HEK293 (cell line): ENCODE results near the gene THUMPD2.

Experiments
- CTCF ChIA-PET: fragments of 350-600 bp; formaldehyde crosslinking; extraction: SDS; loops from one replicate; lab custom pipeline; 2021; ENCODE audit warnings: antibody characterized with exemption; lab: Yijun Ruan, JAX
- POLR2A ChIA-PET: fragments of 300-600 bp; formaldehyde crosslinking; extraction: SDS; loops from one replicate; lab custom pipeline; 2020; ENCODE audit warnings: antibody characterized with exemption, inconsistent platforms; lab: Yijun Ruan, JAX
- H3K27ac ChIP-seq: fragments of 200-500 bp; sonication (Bioruptor generic); 2 replicates; pipeline ENCODE4 v1.5.1; 2014; ENCODE audit warnings: low read depth, low read length, control low read depth, inconsistent platforms; ENCODE audit errors: extremely low read depth
- H3K36me3 ChIP-seq, 2 experiments: fragments of 200-500 bp in 1 of 2; sonication (Bioruptor generic) in 1 of 2; 1 replicate in 1 of 2; 2 replicates in 1 of 2; pipeline ENCODE4 v1.5.1; 2014 to 2017; ENCODE audit warnings: inconsistent platforms in 2 of 2, low read length in 2 of 2; ENCODE audit not compliant: control insufficient read depth in 2 of 2, insufficient read depth in 1 of 2
- H3K4me1 ChIP-seq: fragments of 200-500 bp; sonication (Bioruptor generic); 2 replicates; pipeline ENCODE4 v1.5.1; 2014; ENCODE audit warnings: mild to moderate bottlenecking, low read length, inconsistent platforms; ENCODE audit not compliant: control insufficient read depth, insufficient read depth
- H3K4me3 ChIP-seq: 2 replicates; pipeline ENCODE4 v1.5.1; 2011; ENCODE audit warnings: low read depth, mild to moderate bottlenecking, control low read depth, low read length, moderate library complexity
- H3K9me3 ChIP-seq: fragments of 200-500 bp; sonication (Bioruptor generic); 2 replicates; pipeline ENCODE4 v1.5.1; 2014; ENCODE audit warnings: low read depth, low read length, inconsistent platforms; ENCODE audit not compliant: control insufficient read depth, insufficient read depth
- BCL6B ChIP-seq: fragments of 450-650 bp; formaldehyde crosslinking; IDR thresholded peaks from 2 replicates; pipeline ENCODE4 v1.5.1; 2017; ENCODE audit warnings: missing biosample characterization, missing genetic modification characterization
- ELK4 ChIP-seq: IDR thresholded peaks from 2 replicates; pipeline ENCODE4 v1.6.1; 2011; ENCODE audit warnings: mild to moderate bottlenecking, low read depth, low read length, borderline replicate concordance
- KLF8 ChIP-seq: fragments of 450-650 bp; formaldehyde crosslinking; IDR thresholded peaks from 2 replicates; pipeline ENCODE4 v1.5.1; 2016; ENCODE audit warnings: missing biosample characterization, missing genetic modification characterization
- MEIS1 ChIP-seq: sonication (generic); formaldehyde crosslinking; IDR thresholded peaks from 2 replicates; pipeline ENCODE4 v1.8.1; 2022; ENCODE audit warnings: missing genetic modification reagents, mild to moderate bottlenecking, borderline replicate concordance
- MYNN ChIP-seq: fragments of 450-650 bp; formaldehyde crosslinking; IDR thresholded peaks from 2 replicates; pipeline ENCODE4 v1.5.1; 2016; ENCODE audit warnings: missing biosample characterization, missing genetic modification characterization, borderline replicate concordance
- SALL2 ChIP-seq: fragments of 450-650 bp; formaldehyde crosslinking; IDR thresholded peaks from 2 replicates; pipeline ENCODE4 v1.5.0; 2017; ENCODE audit warnings: missing biosample characterization, mild to moderate bottlenecking, missing genetic modification characterization, borderline replicate concordance
- SP2 ChIP-seq: fragments of 450-650 bp; formaldehyde crosslinking; IDR thresholded peaks from 2 replicates; pipeline ENCODE4 v1.5.1; 2016; ENCODE audit warnings: missing biosample characterization, missing genetic modification characterization
- TCF7L2 ChIP-seq: IDR thresholded peaks from 2 replicates; pipeline ENCODE4 v1.6.1; 2011; ENCODE audit warnings: low read depth, mild to moderate bottlenecking, inconsistent platforms, low read length, moderate library complexity, borderline replicate concordance
- ZBTB1 ChIP-seq: fragments of 450-650 bp; formaldehyde crosslinking; IDR thresholded peaks from 2 replicates; pipeline ENCODE4 v1.5.1; 2016; ENCODE audit warnings: missing biosample characterization, missing genetic modification characterization
- ZBTB10 ChIP-seq: fragments of 450-650 bp; formaldehyde crosslinking; IDR thresholded peaks from 2 replicates; pipeline ENCODE4 v1.5.1; 2016; ENCODE audit warnings: missing biosample characterization, missing genetic modification characterization
- ZBTB44 ChIP-seq: fragments of 450-650 bp; IDR thresholded peaks from 2 replicates; pipeline ENCODE4 v1.5.1; 2018; ENCODE audit warnings: missing biosample characterization, mild to moderate bottlenecking, missing genetic modification characterization
- ZFP69B ChIP-seq: fragments of 450-650 bp; formaldehyde crosslinking; IDR thresholded peaks from 2 replicates; pipeline ENCODE4 v1.5.1; 2016; ENCODE audit warnings: missing biosample characterization, missing genetic modification characterization
- ZNF155 ChIP-seq: fragments of 450-650 bp; formaldehyde crosslinking; IDR thresholded peaks from 2 replicates; pipeline ENCODE4 v1.5.1; 2016; ENCODE audit warnings: missing biosample characterization, missing genetic modification characterization
- ZNF248 ChIP-seq: fragments of 450-650 bp; formaldehyde crosslinking; IDR thresholded peaks from 2 replicates; pipeline ENCODE4 v1.5.1; 2017; ENCODE audit warnings: missing biosample characterization, missing genetic modification characterization
- ZNF311 ChIP-seq: fragments of 450-650 bp; formaldehyde crosslinking; IDR thresholded peaks from 2 replicates; pipeline ENCODE4 v1.5.1; 2017; ENCODE audit warnings: missing biosample characterization, missing genetic modification characterization, borderline replicate concordance
- ZNF335 ChIP-seq: fragments of 450-650 bp; formaldehyde crosslinking; conservative IDR thresholded peaks from 2 replicates; pipeline ENCODE4 v1.5.1; 2016; ENCODE audit warnings: missing biosample characterization, missing genetic modification characterization
- ZNF37A ChIP-seq: fragments of 450-650 bp; IDR thresholded peaks from 2 replicates; pipeline ENCODE4 v1.5.1; 2018; ENCODE audit warnings: missing biosample characterization, missing genetic modification characterization
- ZNF391 ChIP-seq: fragments of 450-650 bp; formaldehyde crosslinking; IDR thresholded peaks from 2 replicates; pipeline ENCODE4 v1.5.1; 2016; ENCODE audit warnings: low read depth, missing biosample characterization, missing genetic modification characterization, borderline replicate concordance
- ZNF501 ChIP-seq: fragments of 450-650 bp; formaldehyde crosslinking; IDR thresholded peaks from 2 replicates; pipeline ENCODE4 v1.5.1; 2016; ENCODE audit warnings: missing biosample characterization, missing genetic modification characterization
- ZNF518A ChIP-seq: fragments of 450-650 bp; formaldehyde crosslinking; conservative IDR thresholded peaks from 2 replicates; pipeline ENCODE4 v1.5.1; 2016; ENCODE audit warnings: low read depth, missing biosample characterization, missing genetic modification characterization
- ZNF692 ChIP-seq: fragments of 450-650 bp; formaldehyde crosslinking; IDR thresholded peaks from 2 replicates; pipeline ENCODE4 v1.5.1; 2016; ENCODE audit warnings: missing biosample characterization, missing genetic modification characterization

The THUMPD2 gene

GRCh38 chr2:39689272-39689841 is 89.7 kb downstream of the THUMPD2 start:
- Histone ChIP-seq H3K27ac (no peak overlapping the region), H3K4me1 (no peaks in the 10 kb centered on the region), H3K9me3 (no peaks in the 10 kb centered on the region; the same call in 1 of the 2 replicates), H3K4me3 (no peak overlapping the region), H3K36me3 (no peaks in the 10 kb centered on the region)
- POLR2A ChIA-PET: no interaction called here
- CTCF ChIA-PET: interaction anchor here (0.7 to 1.4 kb wide), 4 partner anchors 13 to 94 kb away, joined by 3 to 4 read pairs (median 3); no protein-coding TSS in a partner anchor
- no peak for TF ChIP-seq ZBTB10 (tag by site-specific recombination)
- TF ChIP-seq ELK4: no peak
- TF ChIP-seq TCF7L2: no peak
- TF ChIP-seq ZNF155 (tag by site-specific recombination): no peak
- TF ChIP-seq ZNF391 (tag by site-specific recombination): no peak

GRCh38 chr2:39688181-39688580 is 90.9 kb downstream of the THUMPD2 start:
- H3K4me3 ChIP-seq: no peak overlapping the region
- H3K9me3 ChIP-seq: no peaks in the 10 kb centered on the region; the same call in 1 of the 2 replicates
- H3K36me3 ChIP-seq: no peaks in the 10 kb centered on the region
- H3K27ac ChIP-seq: no peak overlapping the region
- H3K4me1 ChIP-seq: no peaks in the 10 kb centered on the region
- CTCF ChIA-PET: interaction anchor here (0.7 kb wide), 1 partner anchor 175 kb away, joined by 3 read pairs; no protein-coding TSS in a partner anchor
- POLR2A ChIA-PET: no interaction called here
- TF ChIP-seq BCL6B (no peak), ZNF311 (no peak), SALL2 (tag by site-specific recombination) (no peak), SP2 (tag by site-specific recombination) (no peak), ZNF335 (tag by site-specific recombination) (no peak), ZNF692 (tag by site-specific recombination) (no peak), ZNF501 (no peak), ZNF248 (tag by site-specific recombination) (no peak), ZFP69B (tag by site-specific recombination) (no peak), KLF8 (tag by site-specific recombination) (no peak), ZBTB1 (tag by site-specific recombination) (no peak), ZBTB44 (no peak), MEIS1 (no peak), MYNN (tag by site-specific recombination) (no peak), ZNF518A (no peak), ZNF37A (tag by site-specific recombination) (no peak)
